ENCODE results near the gene PKIG. TPM values are rescaled to one million over a fixed set of nuclear protein-coding genes. Genes with fewer than 3 reads are reported as not detected.

PKIG gene
- total RNA-seq, 1 experiment from 2014 or later = 66.3 TPM

GRCh38 chr20:44659931-44660330 is 77.6 kb downstream of the PKIG start:
- intact Hi-C loops (cut with micrococcal nuclease; ENCODE audit: unreplicated experiment) (no loop called here), in situ Hi-C loops (cut with HindIII; ENCODE audit: low pct_unique_long_range_greater_than_20kb, low sequenced_read_pairs) (no loop called here)
- no TSS peak for BruUV-seq (replicated peaks)
- TF ChIP-seq SIN3A (IDR thresholded peaks at IDR 0.05; ENCODE audit: borderline replicate concordance, insufficient read depth, low read depth, low read length) = no peak
- TF ChIP-seq, protein P1, sequence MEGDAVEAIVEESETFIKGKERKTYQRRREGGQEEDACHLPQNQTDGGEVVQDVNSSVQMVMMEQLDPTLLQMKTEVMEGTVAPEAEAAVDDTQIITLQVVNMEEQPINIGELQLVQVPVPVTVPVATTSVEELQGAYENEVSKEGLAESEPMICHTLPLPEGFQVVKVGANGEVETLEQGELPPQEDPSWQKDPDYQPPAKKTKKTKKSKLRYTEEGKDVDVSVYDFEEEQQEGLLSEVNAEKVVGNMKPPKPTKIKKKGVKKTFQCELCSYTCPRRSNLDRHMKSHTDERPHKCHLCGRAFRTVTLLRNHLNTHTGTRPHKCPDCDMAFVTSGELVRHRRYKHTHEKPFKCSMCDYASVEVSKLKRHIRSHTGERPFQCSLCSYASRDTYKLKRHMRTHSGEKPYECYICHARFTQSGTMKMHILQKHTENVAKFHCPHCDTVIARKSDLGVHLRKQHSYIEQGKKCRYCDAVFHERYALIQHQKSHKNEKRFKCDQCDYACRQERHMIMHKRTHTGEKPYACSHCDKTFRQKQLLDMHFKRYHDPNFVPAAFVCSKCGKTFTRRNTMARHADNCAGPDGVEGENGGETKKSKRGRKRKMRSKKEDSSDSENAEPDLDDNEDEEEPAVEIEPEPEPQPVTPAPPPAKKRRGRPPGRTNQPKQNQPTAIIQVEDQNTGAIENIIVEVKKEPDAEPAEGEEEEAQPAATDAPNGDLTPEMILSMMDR (IDR thresholded peaks at IDR 0.05) = no peak
- TF ChIP-seq TCF7L2 (IDR thresholded peaks at IDR 0.05; ENCODE audit: low read depth, low read length) = no peak
- no peak for TF ChIP-seq REST (IDR thresholded peaks at IDR 0.05; ENCODE audit: insufficient read depth in 1 of 2, low read depth in 2 of 2, low read length in 1 of 2)
- TF ChIP-seq POLR2AphosphoS5 (IDR thresholded peaks at IDR 0.05; ENCODE audit: low read depth, low read length) = no peak
- CTCF ChIA-PET = no interaction called here
- POLR2A ChIA-PET = no interaction called here
- Histone ChIP-seq H3K9me3 (ENCODE audit: control insufficient read depth, insufficient read depth, low read depth, low read length) (no peaks in the 10 kb centered on the region), H3K36me3 (ENCODE audit: control insufficient read depth, insufficient read depth, low read length) (no peaks in the 10 kb centered on the region), H3K4me1 (ENCODE audit: control insufficient read depth, insufficient read depth, low read length) (no peaks in the 10 kb centered on the region), H3K27ac (ENCODE audit: low read length) (no peak overlapping the region), H3K4me3 (ENCODE audit: low read depth in 2 of 2, low read length in 2 of 2) (no peak overlapping the region), H3K27me3 (ENCODE audit: control insufficient read depth, insufficient read depth, low read length) (no peaks in the 10 kb centered on the region)
- ATAC-seq (no peak), DNase-seq (ENCODE audit: low read depth, low spot score) (no peak)

DNA sequence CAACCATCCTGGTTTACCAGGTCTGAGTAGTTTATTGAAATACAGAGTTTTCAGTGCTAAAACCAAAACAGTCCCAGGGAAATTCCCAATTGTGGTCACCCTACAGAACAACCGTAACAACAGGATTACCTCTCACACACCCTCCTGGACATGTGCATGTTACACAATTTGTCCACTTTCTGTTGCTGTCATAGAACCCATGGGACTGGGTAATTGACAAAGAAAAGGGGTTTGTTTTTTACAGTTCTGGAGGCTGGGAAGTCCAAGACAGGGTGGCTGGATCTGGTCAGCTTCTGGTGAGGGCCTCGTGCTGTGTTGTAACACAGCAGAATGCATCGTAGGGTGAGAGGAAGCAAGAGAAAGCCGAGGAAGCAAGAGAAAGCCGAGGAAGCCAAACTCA is 78.2 kb downstream of the PKIG start:
- H3K27me3 ChIP-seq (ENCODE audit: control insufficient read depth, insufficient read depth, low read length) = no peaks in the 10 kb centered on the region
- TF ChIP-seq, protein P1 (IDR thresholded peaks at IDR 0.05) = no peak
- TF ChIP-seq SIN3A (IDR thresholded peaks at IDR 0.05; ENCODE audit: borderline replicate concordance, insufficient read depth, low read depth, low read length) (no peak), POLR2AphosphoS5 (IDR thresholded peaks at IDR 0.05; ENCODE audit: low read depth, low read length) (no peak), REST (IDR thresholded peaks at IDR 0.05; ENCODE audit: insufficient read depth in 1 of 2, low read depth in 2 of 2, low read length in 1 of 2) (no peak), TCF7L2 (IDR thresholded peaks at IDR 0.05; ENCODE audit: low read depth, low read length) (no peak)
- H3K4me1 ChIP-seq (ENCODE audit: control insufficient read depth, insufficient read depth, low read length) = no peaks in the 10 kb centered on the region
- no peaks in the 10 kb centered on the region for H3K9me3 ChIP-seq (ENCODE audit: control insufficient read depth, insufficient read depth, low read depth, low read length)
- in situ Hi-C loops (cut with HindIII; ENCODE audit: low pct_unique_long_range_greater_than_20kb, low sequenced_read_pairs) = no loop called here
- intact Hi-C loops (cut with micrococcal nuclease; ENCODE audit: unreplicated experiment) = no loop called here
- BruUV-seq (replicated peaks) = no TSS peak
- ChIA-PET CTCF (no interaction called here), POLR2A (no interaction called here)
- H3K27ac ChIP-seq (ENCODE audit: low read length) = no peak overlapping the region
- DNase-seq (ENCODE audit: low read depth, low spot score) (no peak), ATAC-seq (no peak)
- no peak overlapping the region for H3K4me3 ChIP-seq (ENCODE audit: low read depth in 2 of 2, low read length in 2 of 2)
- H3K36me3 ChIP-seq (ENCODE audit: control insufficient read depth, insufficient read depth, low read length) = no peaks in the 10 kb centered on the region

Measured in Panc1 (cell line).